IPS-18c (cell line): ENCODE data around the gene ZBTB16.

Experiments
- H3K4me3 ChIP-seq: 2 replicates; pipeline ENCODE4 v1.7.0; 2013; ENCODE audit warnings: low read depth, mild to moderate bottlenecking, low read length, moderate library complexity; ENCODE audit not compliant: insufficient read depth
- H3K9me3 ChIP-seq: one replicate; pipeline ENCODE4 v1.6.1; 2013; ENCODE audit warnings: mild to moderate bottlenecking, low read length, moderate library complexity; ENCODE audit not compliant: control insufficient read depth, insufficient read depth

ZBTB16 gene

DNA sequence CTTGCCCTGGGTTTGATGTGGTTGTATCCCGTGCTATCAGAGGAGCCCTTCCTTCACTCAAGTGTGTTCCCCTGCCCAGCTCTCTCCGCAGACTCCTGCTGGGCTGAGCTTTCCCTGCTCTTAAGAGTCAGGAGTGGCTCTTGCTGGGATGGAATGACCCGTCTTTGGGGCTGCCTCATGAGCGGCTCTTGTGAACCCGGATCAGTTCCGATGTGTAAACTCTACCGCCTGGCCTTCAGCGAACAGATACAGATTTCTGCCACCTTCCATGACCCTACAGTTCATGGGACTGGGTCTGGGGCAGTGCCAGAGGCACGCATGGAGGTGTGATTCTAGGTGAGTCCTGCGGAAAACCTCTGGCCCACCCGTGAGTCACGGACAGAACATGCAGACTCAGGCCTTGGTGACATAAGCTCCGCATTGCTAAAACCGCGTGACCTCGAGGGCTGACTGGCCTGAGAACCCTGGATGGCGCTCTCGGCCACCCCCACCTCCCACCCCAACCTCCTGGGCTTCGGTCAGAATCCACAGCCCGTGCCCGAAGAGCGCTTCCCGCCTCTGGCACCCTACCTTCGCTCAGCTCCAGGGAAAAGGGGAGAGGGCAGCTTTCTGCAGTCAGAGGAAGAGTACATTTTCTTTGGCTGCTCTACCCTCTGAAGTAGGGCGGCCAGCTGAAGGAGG, 1.3 kb upstream of the ZBTB16 start:
- Histone ChIP-seq H3K4me3 (peak overlapping the region; percentile 40), H3K9me3 (peaks cover 2% of the 10 kb centered on the region)

GRCh38 chr11:114058871-114059277, 637 bp upstream of the ZBTB16 start:
- peak overlapping the region; percentile 40 for H3K4me3 ChIP-seq

DNA sequence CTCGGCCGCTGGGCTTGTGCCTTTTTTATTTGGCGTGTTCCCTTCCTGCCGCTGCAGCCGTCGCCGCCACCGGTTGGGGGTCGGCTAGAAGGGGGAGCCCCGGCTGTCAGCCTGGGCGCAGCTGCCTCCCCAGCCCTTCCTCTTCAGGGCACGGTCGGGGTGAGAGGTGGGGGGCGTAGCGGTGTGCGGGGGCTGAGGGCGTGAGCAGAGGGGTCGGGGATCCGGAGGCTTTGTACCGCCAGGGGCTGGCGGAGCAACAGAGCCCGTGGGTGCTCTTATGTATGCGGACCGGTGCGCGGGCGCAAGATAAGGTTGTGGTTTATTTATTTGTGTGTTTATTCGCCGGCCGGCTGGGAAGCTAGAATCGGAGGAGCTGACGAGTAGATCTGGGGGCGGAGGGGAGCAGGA, 477 bp downstream of the ZBTB16 start:
- H3K4me3 ChIP-seq: peak overlapping the region; percentile 71
- H3K9me3 ChIP-seq: peaks cover 2% of the 10 kb centered on the region

More at GRCh38 chr11:114058871-114059277, 637 bp upstream of the ZBTB16 start:
- H3K9me3 ChIP-seq: peaks cover 2% of the 10 kb centered on the region

GRCh38 chr11:114060392-114061047, 1.0 kb downstream of the ZBTB16 start:
- Histone ChIP-seq H3K4me3 (peak overlapping the region; percentile 71), H3K9me3 (peaks cover 2% of the 10 kb centered on the region)

GRCh38 chr11:114061048-114061680, 1.7 kb downstream of the ZBTB16 start:
- H3K9me3 ChIP-seq: peaks cover 2% of the 10 kb centered on the region
- peak overlapping the region; percentile 71 for H3K4me3 ChIP-seq

DNA sequence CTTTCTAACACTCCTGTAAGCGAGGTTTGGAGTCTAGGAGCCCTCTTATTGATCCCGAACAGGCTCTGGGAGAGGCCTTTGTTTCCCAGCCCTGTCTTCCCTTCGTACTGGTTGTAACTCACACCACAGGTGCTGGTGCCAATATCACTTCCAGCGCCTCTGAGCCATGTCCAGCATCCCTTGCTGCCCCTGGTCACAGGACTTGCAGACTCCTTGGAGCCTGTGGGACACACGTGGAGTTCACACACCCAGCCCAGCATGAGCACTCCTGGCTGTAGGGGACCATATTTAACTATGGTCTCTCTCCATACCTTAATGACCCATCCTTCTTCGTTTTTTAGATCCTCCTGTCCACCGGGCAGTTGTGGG, 2.2 kb downstream of the ZBTB16 start:
- Histone ChIP-seq H3K9me3 (peaks cover 2% of the 10 kb centered on the region), H3K4me3 (peak overlapping the region; percentile 71)

DNA sequence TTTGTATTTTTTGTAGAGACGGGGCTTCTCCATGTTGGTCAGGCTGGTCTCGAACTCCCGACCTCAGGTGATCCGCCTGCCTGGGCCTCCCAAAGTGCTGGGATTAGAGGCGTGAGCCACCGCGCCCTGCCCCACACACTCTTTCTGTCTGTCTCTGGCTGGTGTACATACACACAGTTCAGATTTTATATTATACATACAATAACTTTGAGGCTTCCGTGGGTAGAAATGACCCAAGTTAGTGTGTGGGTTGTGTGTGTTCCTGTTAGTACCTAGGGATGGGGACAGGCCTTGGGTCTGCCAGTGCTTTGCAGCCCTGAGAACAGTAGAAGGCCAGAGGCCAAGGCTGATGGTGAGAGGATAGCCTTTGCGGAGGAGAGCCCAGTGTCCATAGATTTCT, 2.8 kb downstream of the ZBTB16 start:
- H3K9me3 ChIP-seq: peaks cover 2% of the 10 kb centered on the region
- no peak overlapping the region for H3K4me3 ChIP-seq

- Histone ChIP-seq H3K4me3 (no peak overlapping the region), H3K9me3 (peaks cover 2% of the 10 kb centered on the region)
Observed at GRCh38 chr11:114063149-114063828, 3.8 kb downstream of the ZBTB16 start.

- peaks cover 2% of the 10 kb centered on the region for H3K9me3 ChIP-seq
- no peak overlapping the region for H3K4me3 ChIP-seq
Observed at GRCh38 chr11:114063829-114064201, 4.3 kb downstream of the ZBTB16 start.

GRCh38 chr11:114064216-114064615, 4.7 kb downstream of the ZBTB16 start:
- H3K4me3 ChIP-seq: no peak overlapping the region
- H3K9me3 ChIP-seq: no peaks in the 10 kb centered on the region

DNA sequence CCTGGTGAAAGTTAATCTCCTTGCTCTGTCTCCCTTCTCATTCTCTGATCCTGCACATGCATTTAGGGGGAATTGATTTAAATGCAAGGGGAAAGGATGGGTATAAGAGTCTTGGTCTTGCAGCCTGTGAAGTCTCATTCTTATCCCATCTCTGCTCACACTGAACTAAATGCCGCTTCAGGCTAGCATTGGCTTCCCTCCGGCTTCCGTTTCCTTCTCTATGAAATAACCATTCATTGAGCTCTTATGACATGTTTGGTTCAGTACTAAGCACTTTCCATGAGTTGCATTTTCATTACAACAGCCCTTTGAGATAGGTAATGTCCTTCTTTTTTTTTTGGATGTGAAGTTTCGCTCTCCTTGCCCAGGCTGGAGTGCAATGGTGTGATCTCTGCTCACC, 5.6 kb downstream of the ZBTB16 start:
- Histone ChIP-seq H3K9me3 (no peaks in the 10 kb centered on the region), H3K4me3 (no peak overlapping the region)

- H3K4me3 ChIP-seq: no peak overlapping the region
- H3K9me3 ChIP-seq: no peaks in the 10 kb centered on the region
Observed at GRCh38 chr11:114066046-114066648, 6.6 kb downstream of the ZBTB16 start.

GRCh38 chr11:114068327-114068726, 8.8 kb downstream of the ZBTB16 start:
- no peak overlapping the region for H3K4me3 ChIP-seq
- no peaks in the 10 kb centered on the region for H3K9me3 ChIP-seq

DNA sequence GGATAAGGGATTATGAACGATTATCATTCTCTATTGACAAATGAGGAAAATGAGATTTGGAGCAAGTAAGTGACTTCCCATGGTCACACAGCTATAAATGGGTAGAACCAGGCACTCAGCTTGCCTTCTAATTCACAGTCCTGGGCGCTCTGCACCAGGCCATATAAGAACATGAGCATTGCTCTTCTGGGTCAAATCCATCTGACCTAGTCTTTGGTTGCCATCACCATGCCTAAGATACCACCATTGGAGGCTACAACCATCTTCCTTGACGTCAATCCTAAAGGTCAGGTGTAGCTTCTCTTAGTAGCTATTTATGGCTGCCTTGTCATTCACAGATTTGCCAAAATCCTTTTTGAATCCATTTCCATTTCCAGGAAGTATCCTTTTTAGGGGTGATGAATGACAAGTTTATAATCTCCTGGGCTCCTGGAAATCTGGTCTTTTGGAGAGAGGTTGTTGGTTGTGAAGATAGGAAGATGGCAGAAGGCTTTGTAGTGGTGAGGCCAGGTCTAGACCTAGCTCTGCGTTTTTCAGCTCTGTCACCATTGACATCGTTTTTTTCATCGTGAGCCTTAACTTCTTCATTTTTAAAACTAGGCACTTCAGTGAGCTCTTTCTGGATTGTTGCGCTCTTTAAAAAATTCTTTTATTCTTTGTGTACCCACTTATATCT, 11.1 kb downstream of the ZBTB16 start:
- Histone ChIP-seq H3K4me3 (no peak overlapping the region), H3K9me3 (no peaks in the 10 kb centered on the region)

GRCh38 chr11:114073007-114073827, 13.7 kb downstream of the ZBTB16 start:
- Histone ChIP-seq H3K4me3 (no peak overlapping the region), H3K9me3 (no peaks in the 10 kb centered on the region)

GRCh38 chr11:114073828-114074381, 14.4 kb downstream of the ZBTB16 start:
- no peaks in the 10 kb centered on the region for H3K9me3 ChIP-seq

More at GRCh38 chr11:114073828-114074381, 14.4 kb downstream of the ZBTB16 start:
- H3K4me3 ChIP-seq: no peak overlapping the region
